ENCODE measurements around the gene COBL.

COBL gene

GRCh38 chr7:51158742-51159445 is 157.7 kb downstream of the COBL start:
- WGBS, 2 experiments (ENCODE audit: insufficient coverage in 2 of 2) = 91% methylated on average over 23 to 35 of the region's 36 CpGs
- no peak overlapping the region for H3K27ac ChIP-seq (ENCODE audit: low read depth, low read length, severe bottlenecking)

GRCh38 chr7:51158211-51158610 is 158.4 kb downstream of the COBL start:
- H3K36me3 ChIP-seq (ENCODE audit: control insufficient read depth, insufficient read depth, low read length) = no peaks in the 10 kb centered on the region
- H3K4me3 ChIP-seq (ENCODE audit: extremely low read depth, insufficient read depth, low read length, poor library complexity, severe bottlenecking) = no peak overlapping the region
- 93 to 94% methylated on average over 8 of the region's 8 CpGs for WGBS, 2 experiments (ENCODE audit: insufficient coverage in 2 of 2)
- no peaks in the 10 kb centered on the region for H3K4me1 ChIP-seq (ENCODE audit: control insufficient read depth, insufficient read depth, low read length, poor library complexity, severe bottlenecking)
- H3K9me3 ChIP-seq (ENCODE audit: control insufficient read depth, low read length) = no peaks in the 10 kb centered on the region
- no peak overlapping the region for H3K27ac ChIP-seq (ENCODE audit: low read depth, low read length, severe bottlenecking)

More at GRCh38 chr7:51158742-51159445, 157.7 kb downstream of the COBL start:
- H3K4me1 ChIP-seq (ENCODE audit: control insufficient read depth, insufficient read depth, low read length, poor library complexity, severe bottlenecking) = no peaks in the 10 kb centered on the region
- H3K36me3 ChIP-seq (ENCODE audit: control insufficient read depth, insufficient read depth, low read length) = no peaks in the 10 kb centered on the region
- no peaks in the 10 kb centered on the region for H3K9me3 ChIP-seq (ENCODE audit: control insufficient read depth, low read length)
- no peak overlapping the region for H3K4me3 ChIP-seq (ENCODE audit: extremely low read depth, insufficient read depth, low read length, poor library complexity, severe bottlenecking)

- no peaks in the 10 kb centered on the region for H3K36me3 ChIP-seq (ENCODE audit: control insufficient read depth, insufficient read depth, low read length)
- 95 to 98% methylated on average over 4 of the region's 4 CpGs for WGBS, 2 experiments (ENCODE audit: insufficient coverage in 2 of 2)
- H3K9me3 ChIP-seq (ENCODE audit: control insufficient read depth, low read length) = peaks cover under 1% of the 10 kb centered on the region
- no peak overlapping the region for H3K27ac ChIP-seq (ENCODE audit: low read depth, low read length, severe bottlenecking)
- H3K4me3 ChIP-seq (ENCODE audit: extremely low read depth, insufficient read depth, low read length, poor library complexity, severe bottlenecking) = no peak overlapping the region
- no peaks in the 10 kb centered on the region for H3K4me1 ChIP-seq (ENCODE audit: control insufficient read depth, insufficient read depth, low read length, poor library complexity, severe bottlenecking)
Observed at GRCh38 chr7:51154201-51154600, 162.4 kb downstream of the COBL start.

- Histone ChIP-seq H3K36me3 (ENCODE audit: control insufficient read depth, insufficient read depth, low read length) (no peaks in the 10 kb centered on the region), H3K4me3 (ENCODE audit: extremely low read depth, insufficient read depth, low read length, poor library complexity, severe bottlenecking) (no peak overlapping the region), H3K9me3 (ENCODE audit: control insufficient read depth, low read length) (peaks cover 13% of the 10 kb centered on the region), H3K27ac (ENCODE audit: low read depth, low read length, severe bottlenecking) (no peak overlapping the region), H3K4me1 (ENCODE audit: control insufficient read depth, insufficient read depth, low read length, poor library complexity, severe bottlenecking) (no peaks in the 10 kb centered on the region)
- 53% methylated on average over 2 of the region's 4 CpGs; no CpG with 5 or more reads in 1 of the 2 experiments for WGBS, 2 experiments (ENCODE audit: insufficient coverage in 2 of 2)
Observed at GRCh38 chr7:51152706-51153200, 163.9 kb downstream of the COBL start.

- H3K36me3 ChIP-seq (ENCODE audit: control insufficient read depth, insufficient read depth, low read length) = no peaks in the 10 kb centered on the region
- H3K4me1 ChIP-seq (ENCODE audit: control insufficient read depth, insufficient read depth, low read length, poor library complexity, severe bottlenecking) = no peaks in the 10 kb centered on the region
- 89 to 94% methylated on average over 2 to 3 of the region's 3 CpGs for WGBS, 2 experiments (ENCODE audit: insufficient coverage in 2 of 2)
- H3K27ac ChIP-seq (ENCODE audit: low read depth, low read length, severe bottlenecking) = no peak overlapping the region
- H3K9me3 ChIP-seq (ENCODE audit: control insufficient read depth, low read length) = peaks cover 22% of the 10 kb centered on the region
- no peak overlapping the region for H3K4me3 ChIP-seq (ENCODE audit: extremely low read depth, insufficient read depth, low read length, poor library complexity, severe bottlenecking)
Observed at GRCh38 chr7:51151455-51151854, 165.2 kb downstream of the COBL start.

- H3K4me1 ChIP-seq (ENCODE audit: control insufficient read depth, insufficient read depth, low read length, poor library complexity, severe bottlenecking) = no peaks in the 10 kb centered on the region
- WGBS, 2 experiments (ENCODE audit: insufficient coverage in 2 of 2) = 90% methylated on average over 2 of the region's 3 CpGs; no CpG with 5 or more reads in 1 of the 2 experiments
- H3K36me3 ChIP-seq (ENCODE audit: control insufficient read depth, insufficient read depth, low read length) = no peaks in the 10 kb centered on the region
- H3K9me3 ChIP-seq (ENCODE audit: control insufficient read depth, low read length) = peaks cover 26% of the 10 kb centered on the region
- H3K27ac ChIP-seq (ENCODE audit: low read depth, low read length, severe bottlenecking) = no peak overlapping the region
- H3K4me3 ChIP-seq (ENCODE audit: extremely low read depth, insufficient read depth, low read length, poor library complexity, severe bottlenecking) = no peak overlapping the region
Observed at GRCh38 chr7:51150193-51150592, 166.4 kb downstream of the COBL start.

- H3K4me3 ChIP-seq (ENCODE audit: extremely low read depth, insufficient read depth, low read length, poor library complexity, severe bottlenecking) = no peak overlapping the region
- H3K27ac ChIP-seq (ENCODE audit: low read depth, low read length, severe bottlenecking) = no peak overlapping the region
- 84 to 93% methylated on average over 4 to 5 of the region's 6 CpGs for WGBS, 2 experiments (ENCODE audit: insufficient coverage in 2 of 2)
- H3K36me3 ChIP-seq (ENCODE audit: control insufficient read depth, insufficient read depth, low read length) = no peaks in the 10 kb centered on the region
- no peaks in the 10 kb centered on the region for H3K4me1 ChIP-seq (ENCODE audit: control insufficient read depth, insufficient read depth, low read length, poor library complexity, severe bottlenecking)
- H3K9me3 ChIP-seq (ENCODE audit: control insufficient read depth, low read length) = peaks cover 26% of the 10 kb centered on the region
Observed at GRCh38 chr7:51148216-51148615, 168.4 kb downstream of the COBL start.

GRCh38 chr7:51146816-51147586 is 169.6 kb downstream of the COBL start:
- WGBS, 2 experiments (ENCODE audit: insufficient coverage in 2 of 2) = 90 to 95% methylated on average over 6 of the region's 7 CpGs
- peaks cover 26% of the 10 kb centered on the region for H3K9me3 ChIP-seq (ENCODE audit: control insufficient read depth, low read length)
- peaks cover 3% of the 10 kb centered on the region for H3K4me1 ChIP-seq (ENCODE audit: control insufficient read depth, insufficient read depth, low read length, poor library complexity, severe bottlenecking)
- no peak overlapping the region for H3K4me3 ChIP-seq (ENCODE audit: extremely low read depth, insufficient read depth, low read length, poor library complexity, severe bottlenecking)
- no peak overlapping the region for H3K27ac ChIP-seq (ENCODE audit: low read depth, low read length, severe bottlenecking)
- H3K36me3 ChIP-seq (ENCODE audit: control insufficient read depth, insufficient read depth, low read length) = no peaks in the 10 kb centered on the region

- Histone ChIP-seq H3K4me1 (ENCODE audit: control insufficient read depth, insufficient read depth, low read length, poor library complexity, severe bottlenecking) (peaks cover 7% of the 10 kb centered on the region), H3K9me3 (ENCODE audit: control insufficient read depth, low read length) (peaks cover 25% of the 10 kb centered on the region), H3K36me3 (ENCODE audit: control insufficient read depth, insufficient read depth, low read length) (no peaks in the 10 kb centered on the region), H3K27ac (ENCODE audit: low read depth, low read length, severe bottlenecking) (no peak overlapping the region), H3K4me3 (ENCODE audit: extremely low read depth, insufficient read depth, low read length, poor library complexity, severe bottlenecking) (no peak overlapping the region)
- WGBS, 2 experiments (ENCODE audit: insufficient coverage in 2 of 2) = 89 to 96% methylated on average over 3 to 4 of the region's 7 CpGs
Observed at GRCh38 chr7:51144178-51144577, 172.4 kb downstream of the COBL start.

GRCh38 chr7:51142741-51143385 is 173.7 kb downstream of the COBL start:
- H3K4me3 ChIP-seq (ENCODE audit: extremely low read depth, insufficient read depth, low read length, poor library complexity, severe bottlenecking) = no peak overlapping the region
- no peak overlapping the region for H3K27ac ChIP-seq (ENCODE audit: low read depth, low read length, severe bottlenecking)
- no peaks in the 10 kb centered on the region for H3K36me3 ChIP-seq (ENCODE audit: control insufficient read depth, insufficient read depth, low read length)
- 76 to 82% methylated on average over 3 to 6 of the region's 6 CpGs for WGBS, 2 experiments (ENCODE audit: insufficient coverage in 2 of 2)
- H3K4me1 ChIP-seq (ENCODE audit: control insufficient read depth, insufficient read depth, low read length, poor library complexity, severe bottlenecking) = peaks cover 7% of the 10 kb centered on the region
- H3K9me3 ChIP-seq (ENCODE audit: control insufficient read depth, low read length) = peaks cover 13% of the 10 kb centered on the region
